Ovary (tissue), 3 donors: ENCODE measurements around the gene UBL5.

ENCODE experiments used
- CTCF ChIP-seq, 3 donors: fragments of 450-650 bp in 2 of 3; fragments of 200-600 bp in 1 of 3; IDR thresholded peaks; one replicate each; pipeline versions ENCODE4 v1.5.1 to v1.8.0; 2016 to 2022; ENCODE audit warnings: antibody characterized with exemption in 3 of 3, mild to moderate bottlenecking in 1 of 3
- EP300 ChIP-seq: sonication (generic); formaldehyde crosslinking; IDR thresholded peaks from one replicate; pipeline ENCODE4 v1.6.1; 2017; ENCODE audit warnings: antibody characterized with exemption
- donor health status: DM: no; HTN: no; CAD: no.

- TF ChIP-seq EP300 (no peak), CTCF (IDR thresholded peaks at IDR 0.05) (no peak)
Measured at GRCh38 chr19:9799162-9799561, 28.6 kb upstream of the UBL5 start.
